Measurements from ENCODE around the gene AIF1L. TPM values are rescaled to one million over a fixed set of nuclear protein-coding genes. Genes with fewer than 3 reads are reported as not detected.
A peak's percentile ranks its signal among the peaks of the same experiment; 100 is the strongest.

AIF1L gene
- total RNA-seq, 1 experiment from 2014 or later = 93.3 TPM

- Histone ChIP-seq H3K27me3 (ENCODE audit: control insufficient read depth, insufficient read depth, low read length) (no peaks in the 10 kb centered on the region), H3K4me3 (ENCODE audit: insufficient read depth, low read depth, low read length) (no peak overlapping the region), H3K36me3 (replicated peaks; ENCODE audit: control insufficient read depth, insufficient read depth, low read length) (peaks cover 28% of the 10 kb centered on the region)
- DNase-seq = peak; percentile 7
Measured at GRCh38 chr9:131117121-131117761, 20.9 kb downstream of the AIF1L start.

- Histone ChIP-seq H3K36me3 (replicated peaks; ENCODE audit: control insufficient read depth, insufficient read depth, low read length) (peaks cover 28% of the 10 kb centered on the region), H3K4me3 (ENCODE audit: insufficient read depth, low read depth, low read length) (no peak overlapping the region), H3K27me3 (ENCODE audit: control insufficient read depth, insufficient read depth, low read length) (no peaks in the 10 kb centered on the region)
- DNase-seq = no peak
Measured at GRCh38 chr9:131117762-131118145, 21.4 kb downstream of the AIF1L start.

- DNase-seq = peak; percentile 6
- H3K36me3 ChIP-seq (replicated peaks; ENCODE audit: control insufficient read depth, insufficient read depth, low read length) = peaks cover 26% of the 10 kb centered on the region
- H3K4me3 ChIP-seq (ENCODE audit: insufficient read depth, low read depth, low read length) = no peak overlapping the region
Measured at GRCh38 chr9:131119600-131119999, 23.3 kb downstream of the AIF1L start.

GRCh38 chr9:131120620-131121228 is 24.4 kb downstream of the AIF1L start:
- Histone ChIP-seq H3K36me3 (replicated peaks; ENCODE audit: control insufficient read depth, insufficient read depth, low read length) (peaks cover 26% of the 10 kb centered on the region), H3K4me3 (ENCODE audit: insufficient read depth, low read depth, low read length) (no peak overlapping the region), H3K27me3 (ENCODE audit: control insufficient read depth, insufficient read depth, low read length) (no peaks in the 10 kb centered on the region)
- peak; percentile 4 for DNase-seq

More at GRCh38 chr9:131119600-131119999, 23.3 kb downstream of the AIF1L start:
- H3K27me3 ChIP-seq (ENCODE audit: control insufficient read depth, insufficient read depth, low read length) = no peaks in the 10 kb centered on the region

- Histone ChIP-seq H3K36me3 (replicated peaks; ENCODE audit: control insufficient read depth, insufficient read depth, low read length) (peaks cover 25% of the 10 kb centered on the region), H3K4me3 (ENCODE audit: insufficient read depth, low read depth, low read length) (no peak overlapping the region), H3K27me3 (ENCODE audit: control insufficient read depth, insufficient read depth, low read length) (no peaks in the 10 kb centered on the region)
- no peak for DNase-seq
Measured at GRCh38 chr9:131121346-131121745, 25.0 kb downstream of the AIF1L start.

GRCh38 chr9:131122158-131122557 is 25.8 kb downstream of the AIF1L start:
- Histone ChIP-seq H3K27me3 (ENCODE audit: control insufficient read depth, insufficient read depth, low read length) (no peaks in the 10 kb centered on the region), H3K36me3 (replicated peaks; ENCODE audit: control insufficient read depth, insufficient read depth, low read length) (peaks cover 25% of the 10 kb centered on the region), H3K4me3 (ENCODE audit: insufficient read depth, low read depth, low read length) (no peak overlapping the region)
- DNase-seq = peak; percentile 4

- Histone ChIP-seq H3K36me3 (replicated peaks; ENCODE audit: control insufficient read depth, insufficient read depth, low read length) (peaks cover 30% of the 10 kb centered on the region), H3K4me3 (ENCODE audit: insufficient read depth, low read depth, low read length) (peak overlapping the region; percentile 99), H3K27me3 (ENCODE audit: control insufficient read depth, insufficient read depth, low read length) (no peaks in the 10 kb centered on the region)
- no peak for DNase-seq
Measured at GRCh38 chr9:131125038-131125287, 28.6 kb downstream of the AIF1L start.

- H3K36me3 ChIP-seq (replicated peaks; ENCODE audit: control insufficient read depth, insufficient read depth, low read length) = peaks cover 26% of the 10 kb centered on the region
- H3K27me3 ChIP-seq (ENCODE audit: control insufficient read depth, insufficient read depth, low read length) = no peaks in the 10 kb centered on the region
- peak within 1 kb of the TSS; percentile 99 for H3K4me3 ChIP-seq (ENCODE audit: insufficient read depth, low read depth, low read length)
- peak; percentile 99 for DNase-seq
Measured at GRCh38 chr9:131125288-131126058, 29.1 kb downstream of the AIF1L start, which contains the start of gene NUP214. Gene NUP214 (plus strand): TSS chr9:131125586. CDS start chr9:131125705, 119 bp downstream.

GRCh38 chr9:131126059-131126426 is 29.7 kb downstream of the AIF1L start:
- H3K27me3 ChIP-seq (ENCODE audit: control insufficient read depth, insufficient read depth, low read length) = no peaks in the 10 kb centered on the region

GRCh38 chr9:131129183-131129582 is 32.9 kb downstream of the AIF1L start:
- no peak for DNase-seq
- H3K36me3 ChIP-seq (replicated peaks; ENCODE audit: control insufficient read depth, insufficient read depth, low read length) = peaks cover 27% of the 10 kb centered on the region

More at GRCh38 chr9:131126059-131126426, 29.7 kb downstream of the AIF1L start:
- Histone ChIP-seq H3K36me3 (replicated peaks; ENCODE audit: control insufficient read depth, insufficient read depth, low read length) (peaks cover 23% of the 10 kb centered on the region), H3K4me3 (ENCODE audit: insufficient read depth, low read depth, low read length) (peak overlapping the region; percentile 99)
- peak; percentile 15 for DNase-seq

GRCh38 chr9:131138676-131139075 is 42.3 kb downstream of the AIF1L start:
- Histone ChIP-seq H3K4me3 (ENCODE audit: insufficient read depth, low read depth, low read length) (no peak overlapping the region), H3K27me3 (ENCODE audit: control insufficient read depth, insufficient read depth, low read length) (no peaks in the 10 kb centered on the region), H3K36me3 (replicated peaks; ENCODE audit: control insufficient read depth, insufficient read depth, low read length) (peaks cover 46% of the 10 kb centered on the region)
- no peak for DNase-seq

More at GRCh38 chr9:131129183-131129582, 32.9 kb downstream of the AIF1L start:
- no peaks in the 10 kb centered on the region for H3K27me3 ChIP-seq (ENCODE audit: control insufficient read depth, insufficient read depth, low read length)
- no peak overlapping the region for H3K4me3 ChIP-seq (ENCODE audit: insufficient read depth, low read depth, low read length)

- Histone ChIP-seq H3K27me3 (ENCODE audit: control insufficient read depth, insufficient read depth, low read length) (no peaks in the 10 kb centered on the region), H3K4me3 (ENCODE audit: insufficient read depth, low read depth, low read length) (no peak overlapping the region), H3K36me3 (replicated peaks; ENCODE audit: control insufficient read depth, insufficient read depth, low read length) (peaks cover 49% of the 10 kb centered on the region)
- no peak for DNase-seq
Measured at GRCh38 chr9:131140112-131140511, 43.8 kb downstream of the AIF1L start.

GRCh38 chr9:131140550-131140949 is 44.2 kb downstream of the AIF1L start:
- peaks cover 53% of the 10 kb centered on the region for H3K36me3 ChIP-seq (replicated peaks; ENCODE audit: control insufficient read depth, insufficient read depth, low read length)
- no peak overlapping the region for H3K4me3 ChIP-seq (ENCODE audit: insufficient read depth, low read depth, low read length)
- H3K27me3 ChIP-seq (ENCODE audit: control insufficient read depth, insufficient read depth, low read length) = no peaks in the 10 kb centered on the region
- no peak for DNase-seq

GRCh38 chr9:131142160-131142559 is 45.8 kb downstream of the AIF1L start:
- H3K4me3 ChIP-seq (ENCODE audit: insufficient read depth, low read depth, low read length) = no peak overlapping the region
- peaks cover 47% of the 10 kb centered on the region for H3K36me3 ChIP-seq (replicated peaks; ENCODE audit: control insufficient read depth, insufficient read depth, low read length)
- no peaks in the 10 kb centered on the region for H3K27me3 ChIP-seq (ENCODE audit: control insufficient read depth, insufficient read depth, low read length)
- DNase-seq = no peak

GRCh38 chr9:131144201-131144600 is 47.9 kb downstream of the AIF1L start:
- Histone ChIP-seq H3K4me3 (ENCODE audit: insufficient read depth, low read depth, low read length) (no peak overlapping the region), H3K36me3 (replicated peaks; ENCODE audit: control insufficient read depth, insufficient read depth, low read length) (peaks cover 44% of the 10 kb centered on the region), H3K27me3 (ENCODE audit: control insufficient read depth, insufficient read depth, low read length) (no peaks in the 10 kb centered on the region)
- DNase-seq = no peak

Data from H7 (cell line).